ENCODE measurements around the gene MON1A. TPM values are rescaled to one million over a fixed set of nuclear protein-coding genes. Genes with fewer than 3 reads are reported as not detected.

The MON1A gene
- total and polyA plus RNA-seq, 8 donors = 2.3 to 7.7 (median 4.5) TPM

- no peak for ATAC-seq
- Histone ChIP-seq H3K36me3 (no peaks in the 10 kb centered on the region), H3K4me1 (no peaks in the 10 kb centered on the region), H3K9me3 (no peaks in the 10 kb centered on the region), H3K27me3 (no peaks in the 10 kb centered on the region), H3K27ac (no peak overlapping the region), H3K4me3 (no peak overlapping the region)
- no peak for FAIRE-seq
- intact Hi-C loops (cut with DNase I) = no loop called here
- WGBS, 2 donors = 32 to 43% methylated on average over 6 of the region's 6 CpGs
- no peak for TF ChIP-seq CTCF (IDR thresholded peaks at IDR 0.05)
- no peak for DNase-seq
These were observed 47.4 kb downstream of the MON1A start for GRCh38 chr3:49882166-49882565.

GRCh38 chr3:49880581-49881315 is 48.9 kb downstream of the MON1A start:
- 49 to 54% methylated on average over 6 of the region's 6 CpGs for WGBS, 2 donors
- no peaks in the 10 kb centered on the region for H3K9me3 ChIP-seq
- no peaks in the 10 kb centered on the region for H3K27me3 ChIP-seq
- no peaks in the 10 kb centered on the region for H3K4me1 ChIP-seq
- H3K36me3 ChIP-seq = no peaks in the 10 kb centered on the region
- intact Hi-C loops (cut with DNase I) = no loop called here
- H3K4me3 ChIP-seq = no peak overlapping the region
- no peak for FAIRE-seq
- no peak overlapping the region for H3K27ac ChIP-seq
- no peak for DNase-seq
- no peak for TF ChIP-seq CTCF (IDR thresholded peaks at IDR 0.05)
- no peak for ATAC-seq

- Histone ChIP-seq H3K27me3 (no peaks in the 10 kb centered on the region), H3K9me3 (no peaks in the 10 kb centered on the region), H3K27ac (no peak overlapping the region), H3K4me1 (no peaks in the 10 kb centered on the region), H3K4me3 (no peak overlapping the region), H3K36me3 (no peaks in the 10 kb centered on the region)
- intact Hi-C loops (cut with DNase I) = no loop called here
- FAIRE-seq = no peak
- DNase-seq = no peak
- ATAC-seq = no peak
- 72 to 82% methylated on average over 2 of the region's 2 CpGs for WGBS, 2 donors
- TF ChIP-seq CTCF (IDR thresholded peaks at IDR 0.05) = no peak
These were observed 49.9 kb downstream of the MON1A start for GRCh38 chr3:49879721-49880120.

GRCh38 chr3:49878686-49879085 is 50.9 kb downstream of the MON1A start:
- Histone ChIP-seq H3K4me3 (no peak overlapping the region), H3K9me3 (no peaks in the 10 kb centered on the region), H3K27me3 (no peaks in the 10 kb centered on the region), H3K36me3 (no peaks in the 10 kb centered on the region), H3K4me1 (no peaks in the 10 kb centered on the region), H3K27ac (no peak overlapping the region)
- DNase-seq (no peak), FAIRE-seq (no peak), ATAC-seq (no peak)
- no peak for TF ChIP-seq CTCF (IDR thresholded peaks at IDR 0.05)
- intact Hi-C loops (cut with DNase I) = no loop called here

- Histone ChIP-seq H3K36me3 (no peaks in the 10 kb centered on the region), H3K4me1 (no peaks in the 10 kb centered on the region), H3K9me3 (no peaks in the 10 kb centered on the region), H3K27ac (no peak overlapping the region), H3K4me3 (no peak overlapping the region), H3K27me3 (no peaks in the 10 kb centered on the region)
- FAIRE-seq = no peak
- WGBS, 2 donors = 69 to 88% methylated on average over 2 of the region's 2 CpGs
- no peak for DNase-seq
- TF ChIP-seq CTCF (IDR thresholded peaks at IDR 0.05) = no peak
- ATAC-seq = no peak
- intact Hi-C loops (cut with DNase I) = no loop called here
These were observed 51.9 kb downstream of the MON1A start for GRCh38 chr3:49877716-49878115.
